ENCODE results near the gene CNNM3.

Gene CNNM3

DNA sequence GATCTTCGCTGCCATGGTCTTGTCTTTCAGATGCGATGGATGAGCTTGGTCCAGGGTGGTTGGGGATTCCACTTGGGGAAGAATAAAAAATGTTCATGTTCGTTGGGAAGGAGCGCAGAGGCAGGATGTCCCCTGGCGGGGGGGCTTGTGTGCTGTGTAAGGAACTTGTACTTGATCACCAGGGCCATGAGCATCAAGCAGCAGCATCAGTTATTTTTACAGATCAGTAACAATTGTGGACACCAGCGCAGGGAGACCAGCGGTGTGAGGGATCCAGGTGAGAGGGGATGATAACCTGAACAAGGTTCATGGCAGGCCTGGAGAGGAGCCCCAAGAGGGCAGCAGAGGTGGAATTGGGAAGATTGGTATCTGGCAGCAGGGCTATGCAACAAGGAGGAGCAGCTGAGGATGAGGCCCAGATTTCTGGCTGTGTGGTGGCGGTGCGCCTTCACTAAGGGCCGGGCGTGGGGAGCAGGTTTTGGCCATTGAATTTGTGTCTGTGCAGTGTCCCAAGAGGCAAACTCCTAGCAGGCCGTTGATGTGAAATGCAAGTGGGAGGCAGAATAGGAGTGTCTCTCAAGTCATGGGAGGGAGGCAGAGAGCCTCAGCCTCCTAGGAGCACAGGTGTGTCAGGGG, 3.9 kb downstream of the CNNM3 start:
- DNase-seq = no peak

DNA sequence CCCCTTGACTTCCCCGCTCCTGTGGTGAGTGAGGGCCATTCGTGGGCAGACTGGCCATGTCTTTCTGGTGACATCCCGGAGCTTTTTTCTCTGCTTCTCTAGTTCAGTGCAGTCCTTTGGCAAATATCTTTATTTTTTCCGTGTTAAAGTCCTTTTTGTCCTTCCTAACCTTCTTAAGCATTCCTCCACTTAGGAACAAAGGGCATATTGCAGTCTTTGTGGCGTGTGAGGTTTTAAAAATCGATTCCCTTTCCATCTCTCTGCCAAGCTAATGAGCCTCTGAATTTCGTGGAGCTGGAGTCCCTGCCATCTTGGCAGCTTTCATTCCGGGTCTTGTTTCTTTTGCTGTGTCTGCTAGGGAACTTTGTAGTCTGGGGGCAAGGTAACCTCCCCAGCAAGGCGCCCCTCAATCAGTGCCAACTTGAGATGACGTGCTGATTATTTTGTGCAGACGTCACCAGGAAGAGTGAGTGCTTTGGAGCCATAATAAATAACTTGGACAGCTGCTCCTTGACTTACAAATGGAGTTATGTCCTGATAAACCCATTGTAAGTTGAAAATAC, 5.1 kb downstream of the CNNM3 start:
- no peak for DNase-seq

DNA sequence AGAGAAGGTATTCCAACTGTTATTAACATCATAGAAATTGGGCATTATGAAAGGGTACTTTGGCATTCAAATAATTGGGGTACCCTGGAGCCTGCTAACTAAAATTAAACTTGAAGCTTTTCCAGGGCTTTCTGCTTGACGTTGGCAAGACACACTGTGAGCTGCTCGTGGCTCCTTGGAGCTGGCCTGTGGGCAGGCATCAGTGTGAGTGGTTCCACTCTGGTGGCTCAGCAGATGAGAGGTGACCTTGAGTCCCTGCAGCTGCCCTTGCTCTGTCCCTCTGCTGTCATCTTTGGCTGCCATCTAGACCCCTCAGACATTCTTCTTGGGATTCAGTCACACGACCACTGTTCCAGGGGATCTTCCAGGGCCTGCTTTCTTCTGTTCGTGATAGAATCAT, 6.7 kb downstream of the CNNM3 start:
- DNase-seq = no peak

DNA sequence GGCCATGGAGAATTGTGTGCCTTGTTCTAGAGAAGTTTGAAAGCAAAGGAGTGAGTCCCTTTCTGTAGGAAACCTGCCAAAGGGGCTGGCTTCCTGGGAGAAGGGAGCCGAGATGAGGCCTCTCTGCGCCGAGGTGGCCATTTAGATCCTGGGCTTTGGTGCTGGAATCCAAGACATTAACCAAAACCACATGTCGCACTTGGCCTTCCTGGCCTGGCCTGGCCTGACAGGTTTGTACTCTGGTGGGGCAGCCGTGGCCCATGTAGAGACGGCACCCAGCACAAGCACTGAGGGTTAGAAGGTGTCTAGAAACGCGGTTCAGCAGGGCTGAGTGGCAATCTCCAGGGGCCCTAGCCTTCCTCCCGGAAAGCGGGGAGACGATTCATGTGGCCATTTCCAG, 7.1 kb downstream of the CNNM3 start:
- DNase-seq = no peak

DNA sequence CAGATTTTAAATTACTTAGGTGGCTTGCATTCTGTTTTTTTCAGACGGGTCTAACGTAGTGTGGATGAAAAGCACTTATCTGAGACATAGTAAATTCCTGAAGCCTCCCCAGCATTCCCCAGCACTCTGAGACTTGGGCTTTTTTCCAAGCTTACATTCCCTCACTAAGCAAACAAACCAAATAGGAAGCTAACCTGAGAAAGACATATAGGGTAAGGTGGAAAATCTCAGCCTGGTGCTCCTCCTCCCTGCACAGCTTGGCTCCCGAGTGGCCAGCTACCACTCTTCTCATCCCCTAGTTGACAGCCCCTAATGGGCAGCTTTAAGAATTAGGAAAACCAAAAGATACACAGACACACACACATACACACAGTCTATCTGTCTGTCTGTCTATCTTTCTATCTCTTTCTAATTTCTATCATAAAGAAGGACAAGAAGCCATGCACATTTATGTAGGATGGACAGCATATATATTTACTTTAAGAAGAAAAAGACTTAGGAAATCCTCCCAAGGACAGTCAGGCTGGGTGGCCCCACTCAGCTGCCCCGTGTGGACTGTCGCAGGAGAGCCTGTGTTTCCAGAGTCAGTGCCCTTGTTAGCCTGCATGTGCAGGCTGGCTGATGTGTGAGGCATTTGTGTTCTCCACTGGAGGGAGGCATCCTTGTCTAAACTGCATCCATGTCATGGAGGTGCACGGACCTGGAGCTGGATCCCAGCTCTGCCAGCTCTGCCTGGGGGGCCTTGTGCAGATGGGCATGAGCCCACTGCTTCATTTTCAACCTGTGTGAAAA, 8.2 kb downstream of the CNNM3 start:
- no peak for DNase-seq

DNA sequence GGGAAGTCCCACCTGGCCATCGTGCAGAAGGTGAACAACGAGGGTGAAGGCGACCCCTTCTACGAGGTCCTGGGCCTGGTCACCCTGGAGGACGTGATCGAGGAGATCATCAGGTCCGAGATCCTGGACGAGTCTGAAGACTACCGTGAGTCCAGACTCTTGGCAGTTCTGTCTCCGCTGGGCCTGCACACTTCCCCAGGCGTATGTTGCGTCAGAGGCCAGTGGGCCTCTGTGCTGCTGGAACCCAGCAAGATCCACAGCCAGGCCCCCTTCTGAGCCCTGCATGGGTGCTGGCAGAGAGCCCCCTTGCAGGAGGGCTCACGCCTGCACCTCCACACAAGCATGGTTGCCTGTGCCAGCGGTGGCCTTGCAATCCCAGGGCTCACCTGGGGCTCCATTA, 9.0 kb downstream of the CNNM3 start:
- DNase-seq = no peak

DNA sequence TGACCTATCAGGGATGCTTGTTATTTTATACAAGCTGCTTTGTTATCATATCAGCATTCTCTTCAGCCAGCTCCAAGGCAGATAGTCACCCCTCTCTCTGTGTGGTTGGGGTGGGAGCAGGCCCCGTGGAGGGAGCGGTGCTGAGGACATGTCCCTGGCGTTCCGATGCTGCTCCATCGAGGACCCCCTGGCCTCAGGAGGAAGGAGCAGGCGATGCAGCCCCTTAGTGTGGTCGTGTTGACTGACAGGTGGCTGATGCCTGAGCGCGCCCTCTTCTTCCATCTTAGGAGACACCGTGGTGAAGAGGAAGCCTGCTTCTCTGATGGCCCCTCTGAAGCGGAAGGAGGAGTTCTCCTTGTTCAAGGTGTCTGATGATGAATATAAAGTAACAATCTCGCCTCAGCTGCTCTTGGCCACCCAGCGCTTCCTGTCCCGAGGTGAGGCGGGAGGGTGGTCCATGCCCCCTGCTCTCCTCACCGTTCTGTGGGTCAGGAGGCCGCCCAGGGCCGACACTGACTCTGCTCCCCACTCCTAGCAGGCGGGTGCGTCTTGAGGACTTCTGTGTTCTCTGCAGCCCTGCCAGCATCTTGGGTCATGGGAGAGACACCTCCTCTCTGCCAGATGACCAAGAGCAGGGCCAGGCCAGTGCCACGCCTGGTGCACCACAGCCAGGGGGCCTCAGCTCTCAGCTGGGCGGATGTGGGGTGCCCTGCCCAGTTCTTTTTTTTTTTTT, 10.6 kb downstream of the CNNM3 start:
- DNase-seq = no peak

DNA sequence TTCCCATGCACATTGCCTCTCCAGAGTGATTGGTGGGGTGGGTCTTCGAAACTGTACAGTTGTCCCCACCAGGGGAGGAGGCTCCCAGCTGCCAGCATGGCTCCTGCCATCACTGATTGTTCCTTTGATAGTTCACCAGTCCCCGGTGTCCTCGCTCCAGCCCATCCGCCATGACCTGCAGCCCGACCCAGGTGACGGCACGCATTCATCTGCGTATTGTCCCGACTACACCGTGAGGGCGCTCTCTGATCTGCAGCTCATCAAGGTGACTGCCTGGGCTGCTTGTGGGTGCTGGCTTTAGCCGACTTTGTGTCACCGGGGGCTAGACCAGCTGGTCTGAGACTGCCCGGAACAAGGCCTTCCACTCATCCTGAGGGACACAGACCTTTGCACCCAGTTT, 12.4 kb downstream of the CNNM3 start:
- DNase-seq = no peak

DNA sequence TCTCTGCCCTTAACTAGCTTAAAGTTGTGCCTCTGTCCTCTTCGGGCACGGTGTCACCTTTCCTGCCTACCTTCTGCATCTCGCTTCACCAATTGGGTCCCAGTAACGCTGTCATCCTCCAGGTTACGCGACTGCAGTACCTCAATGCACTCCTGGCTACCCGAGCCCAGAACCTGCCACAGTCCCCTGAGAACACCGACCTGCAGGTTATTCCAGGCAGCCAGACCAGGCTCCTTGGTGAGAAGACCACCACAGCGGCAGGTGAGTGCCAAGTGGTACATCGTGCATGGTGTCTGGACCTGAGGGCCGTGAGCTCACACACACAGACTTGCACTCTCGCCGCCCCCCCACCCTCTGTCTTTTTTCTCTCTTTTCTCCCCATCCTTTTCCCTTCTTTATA, 12.8 kb downstream of the CNNM3 start:
- DNase-seq = no peak

DNA sequence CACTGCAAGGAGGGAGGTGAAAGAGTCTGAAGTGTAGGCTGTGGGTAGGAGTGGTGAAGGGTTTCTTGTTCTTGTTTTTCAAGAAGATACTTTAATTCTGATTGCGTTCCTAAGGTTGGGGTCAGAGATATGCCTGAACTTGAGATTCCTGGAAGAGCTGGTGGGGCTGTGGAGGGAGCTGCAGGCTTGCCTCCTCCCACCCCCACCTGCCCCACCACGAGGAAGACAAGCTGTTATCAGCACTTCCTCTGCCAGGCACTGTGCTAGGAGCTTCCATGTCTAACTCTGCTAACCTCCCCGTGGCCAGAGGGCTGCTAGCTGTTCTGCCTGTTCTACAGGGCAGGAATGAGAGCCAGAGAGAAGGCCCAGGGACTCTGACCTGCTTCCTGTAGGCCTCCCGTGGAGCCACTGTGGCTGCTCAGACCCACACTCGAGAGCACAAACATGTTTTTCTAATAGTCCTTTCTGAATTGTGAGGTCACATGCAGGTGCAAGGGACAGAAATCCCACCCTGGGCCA, 14.0 kb downstream of the CNNM3 start:
- DNase-seq = no peak

DNA sequence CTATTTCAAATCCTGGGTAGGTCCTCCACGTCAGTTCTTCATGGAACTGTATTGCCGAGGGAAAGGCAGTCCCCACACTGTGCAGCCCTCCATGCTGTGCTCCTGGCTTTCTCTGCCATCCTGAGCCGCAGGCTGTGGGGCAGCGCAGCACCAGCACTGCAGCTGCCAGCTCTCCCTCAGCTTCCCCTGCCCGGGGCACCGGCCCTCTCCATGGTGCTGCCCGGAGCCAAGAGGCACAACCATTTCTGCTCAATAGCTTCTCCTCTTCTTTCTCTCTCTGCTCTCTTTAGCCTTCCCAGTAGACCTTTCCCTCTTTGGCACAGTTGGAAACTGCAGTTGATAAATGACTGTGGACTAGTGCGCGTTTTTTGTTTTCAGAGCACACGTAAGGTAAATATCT, 15.6 kb downstream of the CNNM3 start:
- no peak for DNase-seq

DNA sequence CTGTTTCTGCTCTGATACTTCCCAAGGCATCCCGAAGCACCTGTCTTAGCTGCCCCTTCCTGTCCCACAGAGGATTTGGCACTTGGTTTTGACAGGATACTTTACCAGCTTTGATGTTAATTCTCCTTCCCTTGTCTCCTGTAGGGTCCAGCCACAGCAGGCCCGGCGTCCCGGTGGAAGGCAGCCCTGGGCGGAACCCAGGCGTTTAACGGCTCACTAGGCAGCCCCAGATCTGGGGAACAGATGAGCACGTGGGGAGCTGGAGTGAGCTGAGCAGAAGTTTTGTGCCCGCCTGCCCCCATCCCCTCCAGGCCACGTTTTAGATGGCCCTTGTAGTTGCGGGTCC, 16.3 kb downstream of the CNNM3 start:
- DNase-seq = no peak

DNA sequence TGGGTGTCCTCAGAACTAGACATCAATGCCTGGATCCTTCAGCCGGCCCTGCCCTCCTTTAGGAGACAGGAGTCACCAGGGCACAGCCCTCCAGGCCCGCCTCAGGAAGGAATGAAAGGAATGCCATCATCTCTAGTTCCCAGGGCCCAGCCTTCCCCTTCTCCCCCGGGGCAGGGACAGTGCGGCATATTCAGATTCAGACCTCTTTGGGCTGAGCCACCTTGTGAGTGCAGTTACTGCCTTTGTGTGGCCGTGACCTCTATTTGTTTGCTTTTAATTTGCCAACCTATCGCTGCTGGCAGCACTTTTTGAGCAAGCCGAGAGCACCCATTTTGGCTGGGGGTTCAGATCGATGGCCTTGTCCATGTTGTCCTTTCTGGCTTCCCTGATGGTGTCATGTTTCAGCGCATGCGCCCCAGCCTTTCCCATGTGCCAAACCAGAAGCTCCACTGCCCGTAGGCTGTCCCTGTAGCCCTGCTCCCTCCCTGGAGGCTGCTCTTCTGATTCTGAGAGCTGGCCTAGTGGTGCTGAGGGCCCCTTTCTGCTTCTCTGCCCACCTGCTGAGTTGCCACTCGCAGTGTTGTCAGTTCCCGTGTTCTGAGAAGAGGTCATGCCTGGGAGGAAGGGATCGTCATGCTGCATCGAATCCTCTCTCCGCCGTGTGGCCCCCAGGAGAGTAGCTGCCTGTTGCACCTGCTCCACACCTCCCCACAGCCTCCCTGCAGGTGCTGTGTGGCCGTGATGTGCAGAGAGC, 16.9 kb downstream of the CNNM3 start:
- no peak for DNase-seq

DNA sequence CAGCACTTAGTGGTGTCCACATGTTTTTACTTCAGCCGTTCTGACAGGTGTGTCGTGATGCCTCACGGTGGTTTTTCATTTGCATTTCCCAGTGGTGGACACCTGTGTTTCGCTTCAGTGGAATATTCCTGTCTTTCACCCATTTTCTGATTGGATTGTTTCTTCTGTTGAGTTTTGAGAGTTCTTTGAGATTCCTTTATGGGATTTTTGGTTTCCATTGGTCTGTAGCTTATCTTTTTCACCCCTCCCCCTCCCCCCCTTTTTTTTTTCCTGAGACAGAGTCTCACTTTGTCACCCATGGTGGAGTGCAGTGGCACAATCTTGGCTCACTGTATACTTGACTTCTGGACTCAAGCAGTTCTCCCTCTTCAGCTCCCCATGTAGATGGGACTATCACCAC, 19.8 kb downstream of the CNNM3 start:
- no peak for DNase-seq

DNA sequence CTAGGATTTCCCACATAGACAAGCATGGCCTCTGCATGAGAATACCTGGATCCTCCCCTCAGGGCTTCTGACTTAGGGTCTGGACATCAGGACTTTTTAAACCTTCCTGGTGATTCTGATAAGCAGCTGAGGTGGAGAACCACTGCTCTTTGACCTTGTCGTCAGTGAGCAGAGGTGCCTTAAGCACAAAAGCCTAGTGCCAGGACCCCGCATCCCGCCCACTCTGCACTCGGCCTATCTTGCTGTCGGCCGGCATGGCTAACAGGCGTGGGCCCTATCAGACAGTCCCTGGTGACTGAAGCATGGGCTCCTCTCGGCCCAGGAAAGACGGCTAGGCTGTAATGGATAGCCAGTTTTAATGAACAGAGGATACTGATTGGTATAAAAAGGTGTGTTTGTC, 21.5 kb downstream of the CNNM3 start:
- DNase-seq = no peak

DNA sequence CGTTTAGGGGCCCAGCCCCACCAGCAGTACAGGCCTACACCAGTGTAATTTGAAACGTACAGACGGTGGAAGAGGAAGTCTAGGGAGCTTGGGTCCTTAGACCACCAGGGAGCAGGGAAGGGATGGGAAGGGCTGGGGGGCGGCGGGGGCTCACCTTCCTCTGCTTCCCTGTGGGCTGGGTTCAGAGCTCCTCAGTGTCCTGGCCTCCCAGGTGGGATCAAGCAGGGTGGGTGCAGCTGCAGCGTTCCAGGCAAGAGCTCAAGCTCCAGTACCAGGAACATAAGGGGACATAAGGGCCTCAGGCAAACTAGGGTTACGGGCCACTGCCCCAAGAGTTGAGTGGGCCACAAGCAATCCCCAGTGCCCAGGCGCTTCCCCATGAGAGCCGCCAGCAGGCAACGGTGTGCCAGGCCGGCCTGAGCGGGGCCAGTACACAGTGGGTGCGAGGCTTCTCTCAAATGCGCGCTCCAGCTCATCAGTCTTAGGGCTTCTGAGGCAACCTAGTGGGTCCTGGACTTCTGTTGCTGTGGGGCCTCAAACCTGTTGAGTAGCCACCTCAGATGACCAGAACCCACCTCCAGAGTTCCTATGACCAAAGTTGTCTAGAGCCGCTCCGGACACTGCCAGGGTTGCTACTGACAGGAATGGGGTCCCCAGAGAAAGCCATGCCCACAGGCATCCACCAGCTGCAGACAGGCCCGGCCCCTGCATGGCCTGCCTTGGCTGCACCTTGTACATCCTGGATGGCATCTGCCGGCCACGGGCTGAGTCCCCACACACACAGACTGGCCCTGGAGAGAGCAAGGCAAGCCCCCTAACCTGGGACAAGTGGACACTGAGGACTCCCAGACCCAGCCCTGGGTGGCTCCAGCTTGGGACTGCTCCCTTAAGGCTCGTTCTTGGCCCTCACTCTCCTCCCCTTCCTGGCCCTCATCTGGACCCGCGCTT, 22.6 kb downstream of the CNNM3 start:
- DNase-seq = no peak

DNA sequence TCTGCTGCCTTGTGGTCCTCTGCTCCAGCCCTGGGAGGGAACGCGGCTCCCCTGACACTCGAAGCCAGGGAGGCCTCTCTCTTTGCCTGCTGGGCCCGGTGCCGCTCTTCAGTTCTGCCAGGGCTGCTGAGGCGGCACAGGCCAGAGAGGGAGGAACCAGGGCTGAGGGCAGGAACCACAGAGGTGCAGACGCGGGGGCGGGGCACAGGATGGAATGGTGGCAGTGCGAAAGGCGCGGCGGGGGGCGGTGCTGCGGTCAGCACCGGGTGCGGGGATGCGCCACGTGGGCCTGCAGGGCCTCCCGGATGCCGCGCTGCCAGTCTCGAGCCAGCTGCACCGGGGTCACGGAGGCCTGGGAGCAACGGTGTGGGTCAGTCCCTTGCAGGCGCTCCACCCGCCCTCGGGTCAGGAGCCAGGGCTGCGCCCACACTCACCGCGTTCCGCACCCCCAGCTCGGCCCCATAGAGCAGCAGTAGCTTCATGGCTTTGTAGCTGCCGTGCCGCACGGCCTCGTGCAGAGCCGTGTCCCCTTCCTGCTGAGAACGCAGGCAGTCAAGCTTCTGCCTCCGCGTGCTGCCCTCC, 23.3 kb downstream of the CNNM3 start:
- no peak for DNase-seq

DNA sequence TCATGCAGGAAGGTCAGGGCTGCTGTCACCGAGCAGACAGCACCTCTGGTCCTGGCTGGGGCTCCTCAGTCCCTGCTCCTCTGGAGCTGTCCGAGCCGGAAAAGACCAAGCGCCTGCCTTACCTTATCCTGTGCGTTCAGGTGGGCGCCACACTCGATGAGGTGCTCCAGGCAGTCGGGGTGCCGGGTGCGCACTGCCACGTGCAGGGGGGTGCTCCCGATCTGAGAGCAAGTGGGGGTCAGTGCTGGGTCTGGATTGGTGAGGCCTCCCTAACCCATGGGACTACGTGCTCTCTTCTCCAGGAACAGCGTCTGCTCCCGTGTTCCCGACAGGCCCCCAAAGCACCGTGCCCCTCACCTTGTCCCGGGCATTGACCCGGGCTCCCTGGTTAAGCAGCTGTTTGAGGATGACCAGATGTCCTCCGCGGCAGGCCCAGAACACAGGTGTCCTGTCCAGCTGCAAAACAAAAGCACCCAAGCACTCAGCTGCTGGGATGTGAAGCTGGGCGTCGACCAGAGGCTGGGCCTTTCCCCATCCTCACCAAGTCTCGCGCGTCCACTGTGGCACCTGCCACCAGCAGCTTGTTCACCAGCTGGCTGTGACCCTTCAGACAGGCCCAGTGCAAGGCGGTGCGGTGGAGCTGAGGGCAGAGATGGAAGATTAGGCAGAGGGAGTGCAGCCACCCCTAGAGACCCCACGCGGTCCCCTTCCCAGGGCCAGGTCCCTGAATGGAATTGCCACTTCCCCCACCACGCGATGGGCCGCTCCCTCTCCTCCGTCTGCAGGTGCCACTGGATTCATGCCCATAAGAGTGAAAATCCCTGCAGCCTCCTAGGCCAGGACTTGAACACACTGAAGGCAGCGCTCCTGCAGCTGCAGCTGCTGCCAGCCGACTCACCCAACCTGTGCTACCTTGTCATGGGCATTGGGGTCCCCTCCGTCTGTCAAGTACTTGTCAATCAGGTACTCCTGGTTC, 24.1 kb downstream of the CNNM3 start:
- DNase-seq = no peak

DNA sequence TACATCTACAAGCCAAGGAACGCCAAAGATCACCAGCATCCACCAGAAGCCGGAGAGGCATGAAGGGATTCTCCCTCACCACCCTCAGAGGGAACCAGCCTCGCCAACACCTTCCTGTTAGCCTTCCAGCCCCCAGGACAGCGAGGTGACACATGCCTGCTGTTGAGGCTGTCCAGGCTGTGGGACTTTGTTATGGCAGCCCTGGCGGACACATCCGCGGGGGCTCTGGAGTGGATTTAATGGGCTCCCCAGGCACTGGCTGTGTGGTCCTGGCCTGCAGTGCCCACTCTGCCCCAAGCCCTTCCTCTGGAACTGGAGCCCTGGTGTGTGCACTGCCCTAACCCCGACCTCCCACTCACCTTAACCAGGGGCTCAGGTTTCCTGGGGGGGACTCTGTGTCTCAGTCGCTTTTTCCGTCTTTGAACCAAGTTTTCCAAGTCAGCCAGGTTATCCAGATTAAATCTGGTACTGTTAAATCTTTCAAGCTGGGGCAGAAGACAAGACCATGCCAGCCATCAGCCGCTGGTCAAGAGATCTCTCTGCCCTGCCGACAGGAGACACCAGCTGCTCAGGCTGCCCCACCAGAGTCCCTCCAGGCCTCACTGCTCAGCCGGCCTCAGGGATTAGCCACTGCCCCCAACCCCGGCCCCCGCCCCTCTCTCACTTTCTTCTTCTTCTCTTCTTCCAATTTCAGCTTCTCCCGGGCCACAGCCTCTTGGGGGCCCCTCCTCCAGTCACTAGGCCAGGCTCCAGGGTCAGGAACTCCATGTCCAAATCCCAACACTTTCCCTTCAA, 25.8 kb downstream of the CNNM3 start:
- no peak for DNase-seq
